NCI-H2081 treated with DMSO at 0.1 percent for 48 hours (cell line): Measurements from ENCODE around the gene MMP24OS.
"Not testable (repeated sequence)": the region's sequence is repeated elsewhere in the genome, so short reads cannot be mapped to it uniquely, and the experiment has no call there.

Experiments used
- DNase-seq: peaks from one replicate; lab custom pipeline; 2025; lab: John Stamatoyannopoulos, UW

Gene MMP24OS

GRCh38 chr20:35274172-35275092 is 3.5 kb downstream of the MMP24OS start:
- DNase-seq = no peak

- DNase-seq = no peak
These were observed 4.3 kb downstream of the MMP24OS start for GRCh38 chr20:35273449-35274171.

GRCh38 chr20:35271904-35272303 is 6.0 kb downstream of the MMP24OS start:
- no peak for DNase-seq

- no peak for DNase-seq
These were observed 6.6 kb downstream of the MMP24OS start for GRCh38 chr20:35271073-35271882.

- DNase-seq = no peak
These were observed 7.7 kb downstream of the MMP24OS start for GRCh38 chr20:35270021-35270902.

GRCh38 chr20:35269055-35269781 is 8.7 kb downstream of the MMP24OS start:
- no peak for DNase-seq

GRCh38 chr20:35267092-35267491 is 10.8 kb downstream of the MMP24OS start:
- no peak for DNase-seq

- no peak for DNase-seq
These were observed 13.2 kb downstream of the MMP24OS start for GRCh38 chr20:35264755-35265154.

GRCh38 chr20:35263532-35264341 is 14.2 kb downstream of the MMP24OS start:
- no peak for DNase-seq

GRCh38 chr20:35262731-35263531 is 15.0 kb downstream of the MMP24OS start:
- not testable (repeated sequence) for DNase-seq

- DNase-seq = not testable (repeated sequence)
These were observed 15.6 kb downstream of the MMP24OS start for GRCh38 chr20:35262321-35262720.

GRCh38 chr20:35260426-35260825 is 17.5 kb downstream of the MMP24OS start:
- no peak for DNase-seq

GRCh38 chr20:35257175-35257909 is 20.6 kb downstream of the MMP24OS start:
- no peak for DNase-seq

- no peak for DNase-seq
These were observed 23.4 kb downstream of the MMP24OS start for GRCh38 chr20:35254448-35254999.

GRCh38 chr20:35253010-35253409 is 24.9 kb downstream of the MMP24OS start:
- no peak for DNase-seq

- DNase-seq = not testable (repeated sequence)
These were observed 25.3 kb downstream of the MMP24OS start for GRCh38 chr20:35252598-35252997.

GRCh38 chr20:35252037-35252461 is 25.9 kb downstream of the MMP24OS start:
- no peak for DNase-seq

- DNase-seq = no peak
These were observed 26.3 kb downstream of the MMP24OS start for GRCh38 chr20:35251613-35251940.
